ENCODE results near the gene TMEM51. TPM values are rescaled to one million over a fixed set of nuclear protein-coding genes. Genes with fewer than 3 reads are reported as not detected.
"Not testable (repeated sequence)": the region's sequence is repeated elsewhere in the genome, so short reads cannot be mapped to it uniquely, and the experiment has no call there.

Gene TMEM51
- total RNA-seq, 2 experiments from 2014 or later, result not detected

DNA sequence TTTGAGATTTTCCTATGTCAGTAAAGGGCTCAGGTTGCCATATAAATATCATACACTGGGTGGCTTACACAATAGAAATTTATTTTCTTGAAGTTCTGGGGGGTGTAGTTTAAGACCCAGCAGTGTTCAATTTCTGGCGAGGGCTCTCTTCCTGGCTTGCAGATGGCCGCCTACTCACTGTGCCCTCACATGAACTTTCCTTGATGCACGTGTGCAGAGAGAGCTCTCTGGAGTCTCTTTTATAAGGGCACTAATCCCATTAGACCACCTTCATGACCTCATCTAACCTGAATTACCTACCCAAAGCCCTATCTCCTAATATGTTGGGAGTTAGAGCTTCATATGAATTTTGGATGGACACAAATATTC lies 21.1 kb downstream of the TMEM51 start:
- ChIA-PET POLR2A (no interaction called here), CTCF (interaction anchor here (1.3 kb wide), 1 partner anchor 100 kb away, joined by 3 read pairs; no protein-coding TSS in a partner anchor)
- DNase-seq (no peak), ATAC-seq (peak; percentile 51)
- peaks cover 6% of the 10 kb centered on the region for H3K9me3 Mint-ChIP-seq
- peaks cover 2% of the 10 kb centered on the region for H3K36me3 Mint-ChIP-seq (ENCODE audit: low read depth)
- H3K27ac Mint-ChIP-seq, result no peak overlapping the region
- intact Hi-C loops (cut with micrococcal nuclease), result no loop called here
- no peak overlapping the region for H3K4me3 Mint-ChIP-seq
- no peak for TF ChIP-seq CTCF (IDR thresholded peaks at IDR 0.05)
- H3K4me1 Mint-ChIP-seq (ENCODE audit: low read depth), result peaks cover 25% of the 10 kb centered on the region
- peaks cover 31% of the 10 kb centered on the region for H3K27me3 Mint-ChIP-seq

GRCh38 chr1:15175324-15176094 lies 22.0 kb downstream of the TMEM51 start:
- H3K36me3 Mint-ChIP-seq (ENCODE audit: low read depth); H3K27ac Mint-ChIP-seq; H3K9me3 Mint-ChIP-seq; POLR2A ChIA-PET; intact Hi-C loops (cut with micrococcal nuclease); H3K4me3 Mint-ChIP-seq: not testable (repeated sequence)
- Mint-ChIP-seq H3K27me3 (peaks cover 31% of the 10 kb centered on the region), H3K4me1 (ENCODE audit: low read depth) (peaks cover 25% of the 10 kb centered on the region)
- ATAC-seq, result peak; percentile 49
- CTCF ChIA-PET, result interaction anchor here (1.3 kb wide), 1 partner anchor 99 kb away, joined by 3 read pairs; no protein-coding TSS in a partner anchor
- peak; percentile 67 for DNase-seq

GRCh38 chr1:15176120-15176519 lies 22.6 kb downstream of the TMEM51 start:
- intact Hi-C loops (cut with micrococcal nuclease), result no loop called here
- no peak for DNase-seq
- H3K4me1 Mint-ChIP-seq (ENCODE audit: low read depth), result peaks cover 25% of the 10 kb centered on the region
- POLR2A ChIA-PET, result interaction anchor here (0.7 kb wide), 1 partner anchor 29 kb away, joined by 3 read pairs; no protein-coding TSS in a partner anchor
- CTCF ChIA-PET, result no interaction called here
- H3K27me3 Mint-ChIP-seq, result peaks cover 30% of the 10 kb centered on the region
- ATAC-seq, result no peak
- no peak for TF ChIP-seq CTCF (IDR thresholded peaks at IDR 0.05)
- H3K9me3 Mint-ChIP-seq, result peaks cover 6% of the 10 kb centered on the region
- H3K36me3 Mint-ChIP-seq (ENCODE audit: low read depth), result peaks cover 2% of the 10 kb centered on the region
- H3K27ac Mint-ChIP-seq, result no peak overlapping the region
- H3K4me3 Mint-ChIP-seq, result no peak overlapping the region

DNA sequence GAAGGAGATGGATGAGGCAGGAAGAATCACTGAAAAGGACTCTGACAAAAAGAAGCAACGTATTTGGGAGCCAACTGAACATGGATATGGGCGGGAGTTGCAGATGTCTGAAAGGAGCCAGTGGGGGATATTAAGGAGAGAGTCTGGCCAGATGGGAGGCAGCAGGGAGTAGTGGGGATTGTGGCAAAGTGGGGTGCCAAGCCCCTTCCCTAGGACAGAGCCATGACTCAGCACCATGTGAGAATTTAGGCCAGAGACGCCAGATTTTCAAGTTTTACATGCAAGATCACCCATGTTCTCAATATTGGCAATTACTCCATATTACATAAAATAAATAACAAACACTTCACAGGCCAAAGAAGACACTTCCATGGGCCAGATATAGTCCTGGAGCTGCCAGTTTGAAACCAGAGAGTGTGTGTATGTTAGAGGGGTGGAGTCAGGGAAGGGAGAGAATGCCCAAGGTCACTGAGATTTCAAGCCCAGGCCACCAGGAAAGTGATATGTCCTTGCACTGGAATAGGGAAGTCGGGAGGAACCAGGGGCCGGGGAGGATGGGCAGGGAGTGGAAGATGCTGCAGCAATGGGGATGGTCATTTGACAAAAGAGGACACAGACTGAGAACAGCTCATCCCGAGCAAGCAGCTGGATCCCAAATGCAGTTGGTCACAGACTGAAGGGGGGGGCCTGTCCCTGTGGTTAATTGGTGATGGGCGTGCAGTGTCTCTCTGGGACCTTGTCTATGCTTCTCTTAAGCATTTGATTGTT lies 23.5 kb downstream of the TMEM51 start:
- Mint-ChIP-seq H3K36me3 (ENCODE audit: low read depth) (peaks cover 2% of the 10 kb centered on the region), H3K27ac (no peak overlapping the region), H3K4me3 (no peak overlapping the region), H3K9me3 (peaks cover 6% of the 10 kb centered on the region), H3K27me3 (peaks cover 29% of the 10 kb centered on the region), H3K4me1 (ENCODE audit: low read depth) (peaks cover 25% of the 10 kb centered on the region)
- intact Hi-C loops (cut with micrococcal nuclease), result no loop called here
- ChIA-PET POLR2A (interaction anchor here (0.7 kb wide), 1 partner anchor 28 kb away, joined by 3 read pairs; no protein-coding TSS in a partner anchor), CTCF (no interaction called here)
- no peak for DNase-seq
- no peak for TF ChIP-seq CTCF (IDR thresholded peaks at IDR 0.05)
- no peak for ATAC-seq

- ChIA-PET POLR2A (no interaction called here), CTCF (no interaction called here)
- intact Hi-C loops (cut with micrococcal nuclease), result no loop called here
- Mint-ChIP-seq H3K4me3 (no peak overlapping the region), H3K27ac (no peak overlapping the region), H3K36me3 (ENCODE audit: low read depth) (peaks cover 2% of the 10 kb centered on the region), H3K27me3 (peaks cover 25% of the 10 kb centered on the region), H3K9me3 (peaks cover 6% of the 10 kb centered on the region), H3K4me1 (ENCODE audit: low read depth) (peaks cover 22% of the 10 kb centered on the region)
- TF ChIP-seq CTCF (IDR thresholded peaks at IDR 0.05), result no peak
- ATAC-seq (no peak), DNase-seq (no peak)
Observed at GRCh38 chr1:15177710-15178166, 24.2 kb downstream of the TMEM51 start.
